ENCODE measurements around the gene TMEM185B.

Gene TMEM185B

DNA sequence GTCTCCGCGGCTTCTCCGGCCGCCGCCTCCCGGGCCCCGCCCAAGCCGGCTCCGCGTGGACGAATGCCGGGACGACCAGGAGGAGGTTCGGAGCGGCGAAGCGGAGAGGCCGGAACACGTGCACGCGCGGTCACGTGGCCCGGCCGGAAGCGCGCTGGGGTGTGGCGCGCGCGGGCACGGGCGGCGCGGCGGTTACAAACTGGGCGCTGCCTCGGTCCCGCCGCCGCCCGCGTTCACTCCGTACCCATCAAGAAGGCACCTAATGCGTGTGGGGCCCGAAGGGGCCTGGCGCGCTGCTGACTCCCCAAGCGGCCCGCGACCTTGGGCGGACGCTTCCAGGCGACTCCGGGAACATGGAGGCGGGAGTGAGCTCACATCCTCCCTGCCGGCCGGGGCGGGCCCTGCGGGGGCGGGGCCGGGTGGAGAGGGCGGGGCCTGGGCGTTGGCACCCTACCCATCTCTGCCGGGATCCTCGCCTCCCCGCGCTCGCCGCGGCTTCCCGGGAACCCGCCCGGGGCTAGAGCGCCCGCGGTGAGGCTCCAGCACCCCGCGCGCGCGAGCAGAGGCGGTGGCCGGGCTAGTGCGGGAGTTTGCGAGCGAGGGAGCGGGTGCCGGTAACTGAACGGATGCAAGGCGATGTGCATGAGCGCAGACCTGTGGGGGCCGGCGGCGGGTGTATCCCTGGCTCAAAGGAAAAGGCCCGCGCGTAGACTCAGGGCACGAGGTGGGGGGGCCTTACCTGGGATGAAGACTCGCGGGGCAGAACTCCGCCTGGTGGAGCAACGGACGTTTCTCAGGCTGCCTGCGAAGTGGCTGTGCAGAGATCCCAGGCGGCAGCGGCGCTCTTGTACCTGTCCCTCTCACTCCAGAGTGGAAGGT lies at the start of gene TMEM185B:
Gene TMEM185B, minus strand, starts transcription at position 367 of the 879 bp plus-strand sequence. CDS start 424 bp downstream, outside the sequence.
- no peaks in the 10 kb centered on the region for H3K9me3 ChIP-seq (ENCODE audit: control insufficient read depth in 1 of 2, low read length in 2 of 2)
- peaks cover 25 to 30% of the 10 kb centered on the region in 2 donors for H3K4me1 ChIP-seq (ENCODE audit: control insufficient read depth in 1 of 2, insufficient read depth in 2 of 2, low read length in 2 of 2)
- peak within 1 kb of the TSS; percentile 60 to 76 for H3K4me3 ChIP-seq (ENCODE audit: low read depth in 1 of 2, low read length in 2 of 2)
- peak within 1 kb of the TSS; percentile 60 to 85 for H3K9ac ChIP-seq (ENCODE audit: low read depth in 1 of 2, low read length in 2 of 2)
- H3K27me3 ChIP-seq (ENCODE audit: control insufficient read depth in 1 of 2, insufficient read depth in 2 of 2, low read length in 2 of 2) = no peaks in the 10 kb centered on the region
- peak within 1 kb of the TSS; percentile 94 for H3K27ac ChIP-seq (ENCODE audit: low read depth, low read length)
- peaks cover 0 to 12% of the 10 kb centered on the region in 2 donors for H3K36me3 ChIP-seq (ENCODE audit: control insufficient read depth in 1 of 2, insufficient read depth in 2 of 2, low read length in 2 of 2)

DNA sequence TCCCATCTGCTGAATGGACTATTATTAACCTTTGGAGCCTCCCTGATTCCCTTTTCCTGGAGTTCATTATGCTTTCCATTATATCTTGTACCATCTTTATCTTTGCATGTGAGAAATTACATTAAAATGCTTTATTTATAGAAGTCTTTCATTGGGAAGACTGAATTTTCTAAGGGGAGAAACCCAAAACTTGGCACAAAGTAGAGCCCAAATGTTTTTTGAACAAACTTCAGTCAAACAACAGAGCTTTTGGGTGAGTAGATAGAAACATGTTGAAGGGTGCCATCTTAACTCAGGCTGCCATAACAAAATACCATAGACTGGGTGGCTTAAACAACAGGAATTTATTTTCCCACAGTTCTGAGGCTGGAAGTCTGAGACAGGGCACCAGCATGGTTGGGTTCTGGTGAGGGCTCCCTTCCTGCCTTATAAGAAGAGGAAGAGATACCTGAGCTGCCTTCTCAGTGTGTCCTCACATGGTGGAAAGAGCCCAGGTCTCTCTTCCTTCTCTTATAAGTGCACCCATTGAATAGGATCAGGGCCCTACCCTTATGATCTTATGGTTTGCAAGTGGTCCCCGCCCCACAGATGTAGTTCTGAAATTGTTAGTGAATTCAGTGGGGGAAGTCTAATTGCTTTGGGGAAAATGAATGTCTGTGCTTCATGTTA lies 48.6 kb upstream of the TMEM185B start:
- Histone ChIP-seq H3K4me1 (ENCODE audit: control insufficient read depth in 1 of 2, insufficient read depth in 2 of 2, low read length in 2 of 2) (no peaks in the 10 kb centered on the region), H3K27ac (ENCODE audit: low read depth, low read length) (no peak overlapping the region), H3K36me3 (ENCODE audit: control insufficient read depth in 1 of 2, insufficient read depth in 2 of 2, low read length in 2 of 2) (peaks cover 0 to 5% of the 10 kb centered on the region in 2 donors), H3K4me3 (ENCODE audit: low read depth in 1 of 2, low read length in 2 of 2) (no peak overlapping the region), H3K9me3 (ENCODE audit: control insufficient read depth in 1 of 2, low read length in 2 of 2) (no peaks in the 10 kb centered on the region), H3K9ac (ENCODE audit: low read depth in 1 of 2, low read length in 2 of 2) (no peak overlapping the region), H3K27me3 (ENCODE audit: control insufficient read depth in 1 of 2, insufficient read depth in 2 of 2, low read length in 2 of 2) (no peaks in the 10 kb centered on the region)

DNA sequence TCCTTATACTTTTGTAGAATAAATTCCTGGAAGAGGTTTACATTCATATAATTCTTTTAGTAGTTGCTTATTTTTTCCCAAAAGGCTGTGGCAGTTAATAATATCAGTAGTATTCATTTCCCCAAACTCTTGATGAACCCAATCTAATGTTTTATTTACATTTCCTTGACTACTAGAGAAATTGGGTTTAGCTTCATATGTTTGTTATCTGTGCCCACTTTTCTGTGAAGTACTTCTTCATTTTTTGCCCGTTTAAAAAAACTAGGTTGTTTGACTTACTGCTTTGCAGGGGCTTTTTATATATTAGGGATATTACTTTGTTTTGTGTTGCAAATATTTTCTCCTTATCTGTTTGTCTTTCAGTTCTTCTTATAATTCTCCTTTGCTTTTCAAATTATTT lies 46.6 kb upstream of the TMEM185B start:
- Histone ChIP-seq H3K27me3 (ENCODE audit: control insufficient read depth in 1 of 2, insufficient read depth in 2 of 2, low read length in 2 of 2) (no peaks in the 10 kb centered on the region), H3K4me3 (ENCODE audit: low read depth in 1 of 2, low read length in 2 of 2) (no peak overlapping the region), H3K9ac (ENCODE audit: low read depth in 1 of 2, low read length in 2 of 2) (no peak overlapping the region), H3K4me1 (ENCODE audit: control insufficient read depth in 1 of 2, insufficient read depth in 2 of 2, low read length in 2 of 2) (no peaks in the 10 kb centered on the region), H3K9me3 (ENCODE audit: control insufficient read depth in 1 of 2, low read length in 2 of 2) (no peaks in the 10 kb centered on the region), H3K27ac (ENCODE audit: low read depth, low read length) (no peak overlapping the region), H3K36me3 (ENCODE audit: control insufficient read depth in 1 of 2, insufficient read depth in 2 of 2, low read length in 2 of 2) (peaks cover 0 to 5% of the 10 kb centered on the region in 2 donors)

DNA sequence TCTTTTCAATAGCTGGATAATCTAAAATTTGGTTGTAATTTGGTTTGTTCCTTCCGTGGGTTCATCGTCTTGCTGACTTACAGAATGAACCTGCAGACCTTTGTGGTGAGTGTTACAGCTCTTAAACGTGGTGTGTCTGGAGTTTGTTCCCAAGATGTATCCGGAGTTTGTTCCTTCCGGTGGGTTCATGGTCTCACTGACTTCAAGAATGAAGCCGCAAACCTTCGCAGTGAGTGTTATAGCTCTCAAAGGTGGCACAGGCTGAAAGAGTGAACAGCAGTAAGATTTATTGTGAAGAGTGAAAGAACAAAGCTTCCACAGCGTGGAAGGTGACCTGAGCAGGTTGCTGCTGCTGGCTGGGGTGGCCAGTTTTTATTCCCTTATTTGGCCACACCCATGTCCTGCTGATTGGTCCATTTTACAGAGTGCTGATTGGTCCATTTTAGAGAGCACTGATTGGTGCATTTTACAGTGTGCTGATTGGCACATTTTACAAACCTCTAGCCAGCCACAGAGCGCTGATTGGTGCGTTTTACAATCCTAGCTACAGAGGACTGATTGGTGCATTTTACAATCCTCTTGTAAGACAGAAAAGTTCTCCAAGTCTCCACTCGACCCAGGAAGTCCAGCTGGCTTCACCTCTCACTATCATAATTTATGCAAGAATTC lies 46.0 kb upstream of the TMEM185B start:
- no peaks in the 10 kb centered on the region for H3K27me3 ChIP-seq (ENCODE audit: control insufficient read depth in 1 of 2, insufficient read depth in 2 of 2, low read length in 2 of 2)
- H3K36me3 ChIP-seq (ENCODE audit: control insufficient read depth in 1 of 2, insufficient read depth in 2 of 2, low read length in 2 of 2) = peaks cover 0 to 5% of the 10 kb centered on the region in 2 donors
- H3K27ac ChIP-seq (ENCODE audit: low read depth, low read length) = no peak overlapping the region
- H3K9me3 ChIP-seq (ENCODE audit: control insufficient read depth in 1 of 2, low read length in 2 of 2) = no peaks in the 10 kb centered on the region
- H3K4me1 ChIP-seq (ENCODE audit: control insufficient read depth in 1 of 2, insufficient read depth in 2 of 2, low read length in 2 of 2) = no peaks in the 10 kb centered on the region
- no peak overlapping the region for H3K4me3 ChIP-seq (ENCODE audit: low read depth in 1 of 2, low read length in 2 of 2)
- H3K9ac ChIP-seq (ENCODE audit: low read depth in 1 of 2, low read length in 2 of 2) = no peak overlapping the region

DNA sequence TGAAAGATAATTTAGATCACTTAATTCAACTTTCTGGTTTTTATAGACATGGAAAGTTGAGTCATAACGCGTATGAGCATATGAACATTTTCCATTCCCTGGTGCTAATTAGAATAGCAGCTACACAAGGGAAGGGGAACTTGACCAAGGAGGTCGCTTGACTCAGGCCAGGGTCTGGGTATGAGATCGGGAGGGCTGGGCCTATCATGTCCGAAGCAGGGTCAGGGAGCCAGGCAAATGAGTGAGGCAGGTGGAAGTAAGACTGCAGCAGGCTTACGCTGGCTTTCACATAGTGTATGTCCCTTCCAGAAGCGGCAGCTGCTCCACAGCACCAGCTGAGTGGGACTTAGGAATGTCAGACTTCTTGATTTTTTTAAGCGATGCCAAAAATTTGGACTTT lies 44.1 kb upstream of the TMEM185B start:
- Histone ChIP-seq H3K36me3 (ENCODE audit: control insufficient read depth in 1 of 2, insufficient read depth in 2 of 2, low read length in 2 of 2) (peaks cover 0 to 5% of the 10 kb centered on the region in 2 donors), H3K9ac (ENCODE audit: low read depth in 1 of 2, low read length in 2 of 2) (no peak overlapping the region), H3K9me3 (ENCODE audit: control insufficient read depth in 1 of 2, low read length in 2 of 2) (no peaks in the 10 kb centered on the region), H3K27me3 (ENCODE audit: control insufficient read depth in 1 of 2, insufficient read depth in 2 of 2, low read length in 2 of 2) (no peaks in the 10 kb centered on the region), H3K4me1 (ENCODE audit: control insufficient read depth in 1 of 2, insufficient read depth in 2 of 2, low read length in 2 of 2) (no peaks in the 10 kb centered on the region), H3K4me3 (ENCODE audit: low read depth in 1 of 2, low read length in 2 of 2) (no peak overlapping the region), H3K27ac (ENCODE audit: low read depth, low read length) (no peak overlapping the region)

DNA sequence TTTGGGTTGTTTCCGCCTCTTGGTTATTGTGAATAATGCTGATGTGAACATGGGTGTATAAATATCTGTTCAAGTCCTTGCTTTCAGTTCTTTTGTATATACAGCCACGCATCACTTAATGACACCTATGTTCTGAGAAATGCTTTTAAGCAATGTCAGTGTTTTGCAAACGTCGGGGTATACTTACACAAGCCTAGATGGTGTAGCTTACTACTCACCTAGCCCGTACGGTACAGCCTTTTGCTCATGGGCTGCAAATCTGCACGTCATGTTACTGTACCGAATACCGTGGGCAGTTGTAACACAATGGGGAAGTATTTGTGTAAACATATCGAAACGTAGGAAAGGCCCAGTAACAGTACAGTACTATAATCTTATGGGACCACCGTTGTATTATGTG lies 41.8 kb upstream of the TMEM185B start:
- Histone ChIP-seq H3K27me3 (ENCODE audit: control insufficient read depth in 1 of 2, insufficient read depth in 2 of 2, low read length in 2 of 2) (no peaks in the 10 kb centered on the region), H3K4me3 (ENCODE audit: low read depth in 1 of 2, low read length in 2 of 2) (no peak overlapping the region), H3K4me1 (ENCODE audit: control insufficient read depth in 1 of 2, insufficient read depth in 2 of 2, low read length in 2 of 2) (peaks cover 0 to 5% of the 10 kb centered on the region in 2 donors), H3K9me3 (ENCODE audit: control insufficient read depth in 1 of 2, low read length in 2 of 2) (peaks cover 3 to 5% of the 10 kb centered on the region in 2 donors), H3K27ac (ENCODE audit: low read depth, low read length) (no peak overlapping the region), H3K9ac (ENCODE audit: low read depth in 1 of 2, low read length in 2 of 2) (no peak overlapping the region), H3K36me3 (ENCODE audit: control insufficient read depth in 1 of 2, insufficient read depth in 2 of 2, low read length in 2 of 2) (peaks cover 0 to 5% of the 10 kb centered on the region in 2 donors)

DNA sequence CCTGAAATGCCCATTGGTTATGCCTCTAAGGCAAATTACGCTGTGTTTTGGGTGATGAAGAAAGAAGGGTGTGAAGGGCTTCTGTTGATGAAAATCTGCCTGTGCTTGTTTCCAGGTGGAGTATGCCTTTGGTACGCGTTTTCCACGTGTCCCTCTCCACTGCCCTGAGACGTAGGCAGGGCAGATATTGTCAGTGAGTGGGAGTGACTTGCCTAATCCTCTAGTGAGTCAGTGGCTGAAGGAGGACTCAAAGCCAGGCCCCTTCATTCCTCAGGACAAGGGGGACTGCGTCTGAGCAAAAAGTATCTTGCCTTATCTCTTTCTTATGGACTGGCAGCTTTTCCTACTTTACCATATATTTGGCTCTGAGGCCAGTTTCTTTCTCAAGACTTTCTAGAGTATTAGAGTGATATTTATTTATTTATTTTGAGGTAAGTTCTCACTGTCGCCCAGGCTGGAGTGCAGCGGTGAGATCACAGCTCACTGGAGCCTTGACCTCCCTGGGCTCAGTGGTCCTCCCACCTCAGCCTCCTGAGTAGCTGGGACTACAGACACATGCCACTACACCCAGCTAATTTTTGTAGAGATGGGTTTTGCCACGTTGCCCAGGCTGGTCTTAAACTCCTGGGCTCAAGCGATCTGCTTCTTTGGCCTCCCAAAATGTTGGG lies 39.7 kb upstream of the TMEM185B start:
- no peaks in the 10 kb centered on the region for H3K36me3 ChIP-seq (ENCODE audit: control insufficient read depth in 1 of 2, insufficient read depth in 2 of 2, low read length in 2 of 2)
- H3K27me3 ChIP-seq (ENCODE audit: control insufficient read depth in 1 of 2, insufficient read depth in 2 of 2, low read length in 2 of 2) = no peaks in the 10 kb centered on the region
- no peak overlapping the region for H3K27ac ChIP-seq (ENCODE audit: low read depth, low read length)
- no peak overlapping the region for H3K9ac ChIP-seq (ENCODE audit: low read depth in 1 of 2, low read length in 2 of 2)
- no peak overlapping the region for H3K4me3 ChIP-seq (ENCODE audit: low read depth in 1 of 2, low read length in 2 of 2)
- H3K4me1 ChIP-seq (ENCODE audit: control insufficient read depth in 1 of 2, insufficient read depth in 2 of 2, low read length in 2 of 2) = peaks cover 4 to 11% of the 10 kb centered on the region in 2 donors
- peaks cover 3 to 5% of the 10 kb centered on the region in 2 donors for H3K9me3 ChIP-seq (ENCODE audit: control insufficient read depth in 1 of 2, low read length in 2 of 2)

DNA sequence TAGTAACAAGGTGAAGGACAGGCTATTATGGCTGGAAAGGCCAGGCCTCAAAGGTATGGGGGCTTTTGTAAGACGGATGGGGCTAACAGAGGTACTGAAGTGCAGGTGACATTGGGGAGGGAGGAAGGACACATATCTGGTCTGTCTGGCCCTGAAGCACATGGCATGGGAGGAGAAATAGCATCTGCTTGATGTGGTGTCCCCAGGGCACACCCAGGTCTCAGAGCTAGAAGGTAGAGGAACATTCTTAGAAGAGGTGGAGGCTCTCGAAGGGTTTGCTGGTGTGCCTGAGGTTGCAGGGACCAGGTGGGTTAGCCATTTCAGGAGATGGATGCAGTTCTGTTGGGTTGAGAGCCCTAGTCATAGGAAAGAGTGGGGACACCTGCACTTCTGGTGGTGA lies 39.0 kb upstream of the TMEM185B start:
- Histone ChIP-seq H3K27me3 (ENCODE audit: control insufficient read depth in 1 of 2, insufficient read depth in 2 of 2, low read length in 2 of 2) (no peaks in the 10 kb centered on the region), H3K9me3 (ENCODE audit: control insufficient read depth in 1 of 2, low read length in 2 of 2) (peaks cover 3 to 5% of the 10 kb centered on the region in 2 donors), H3K36me3 (ENCODE audit: control insufficient read depth in 1 of 2, insufficient read depth in 2 of 2, low read length in 2 of 2) (no peaks in the 10 kb centered on the region), H3K4me1 (ENCODE audit: control insufficient read depth in 1 of 2, insufficient read depth in 2 of 2, low read length in 2 of 2) (peaks cover 11 to 16% of the 10 kb centered on the region in 2 donors), H3K27ac (ENCODE audit: low read depth, low read length) (no peak overlapping the region), H3K4me3 (ENCODE audit: low read depth in 1 of 2, low read length in 2 of 2) (no peak overlapping the region), H3K9ac (ENCODE audit: low read depth in 1 of 2, low read length in 2 of 2) (no peak overlapping the region)

DNA sequence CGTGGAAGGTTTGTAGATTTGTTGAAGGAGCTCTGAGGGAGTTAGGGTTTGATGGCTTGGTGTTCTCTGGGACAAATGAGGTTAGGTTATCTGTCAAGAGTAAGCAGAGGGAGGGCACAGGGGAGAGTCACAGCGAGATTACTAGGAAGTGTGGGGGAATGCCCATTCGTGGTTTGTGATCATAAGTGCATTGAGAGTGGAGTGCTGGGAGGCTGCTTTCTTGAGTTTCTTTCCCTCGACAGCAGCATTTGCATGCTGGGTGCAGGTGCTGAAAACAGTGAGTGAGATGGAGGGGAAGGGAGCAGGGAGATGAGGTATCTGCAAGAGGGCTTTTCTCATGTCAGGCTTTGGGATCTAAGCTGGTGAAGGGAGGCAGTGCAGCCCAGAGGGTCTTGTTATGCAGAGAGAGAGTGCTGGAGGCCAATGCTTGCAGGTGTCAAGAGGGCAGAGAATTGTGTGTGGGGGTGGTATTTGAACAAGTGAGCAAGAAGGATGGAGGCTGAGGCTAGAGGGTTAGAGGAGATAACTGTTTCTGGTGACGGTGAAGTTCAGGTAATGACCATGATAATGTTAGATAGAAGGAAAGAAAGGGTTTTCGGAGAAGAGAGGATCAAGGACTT lies 38.3 kb upstream of the TMEM185B start:
- no peaks in the 10 kb centered on the region for H3K27me3 ChIP-seq (ENCODE audit: control insufficient read depth in 1 of 2, insufficient read depth in 2 of 2, low read length in 2 of 2)
- no peak overlapping the region for H3K27ac ChIP-seq (ENCODE audit: low read depth, low read length)
- H3K4me1 ChIP-seq (ENCODE audit: control insufficient read depth in 1 of 2, insufficient read depth in 2 of 2, low read length in 2 of 2) = peaks cover 16 to 18% of the 10 kb centered on the region in 2 donors
- H3K36me3 ChIP-seq (ENCODE audit: control insufficient read depth in 1 of 2, insufficient read depth in 2 of 2, low read length in 2 of 2) = no peaks in the 10 kb centered on the region
- no peak overlapping the region for H3K9ac ChIP-seq (ENCODE audit: low read depth in 1 of 2, low read length in 2 of 2)
- peaks cover 3 to 5% of the 10 kb centered on the region in 2 donors for H3K9me3 ChIP-seq (ENCODE audit: control insufficient read depth in 1 of 2, low read length in 2 of 2)
- no peak overlapping the region for H3K4me3 ChIP-seq (ENCODE audit: low read depth in 1 of 2, low read length in 2 of 2)

All from duodenal mucosa (tissue), 2 donors.